HCT116 (cell line): Measurements from ENCODE around the gene FAM193B.

ENCODE experiments used
- ATF3 ChIP-seq: IDR thresholded peaks from 2 replicates; pipeline ENCODE4 v1.6.1; 2012
- EZH2 ChIP-seq: fragments of 200-600 bp; sonication (generic); IDR thresholded peaks from 2 replicates; pipeline ENCODE4 v1.6.1; 2017; ENCODE audit warnings: antibody characterized with exemption, mixed run types
- JUND ChIP-seq: IDR thresholded peaks from 2 replicates; pipeline ENCODE4 v1.6.1; 2012
- MAX ChIP-seq: IDR thresholded peaks from 2 replicates; pipeline ENCODE4 v1.6.1; 2012
- POLR2A ChIP-seq: IDR thresholded peaks from 2 replicates; pipeline ENCODE4 v1.7.0; 2011; ENCODE audit warnings: borderline replicate concordance; ENCODE audit not compliant: insufficient read depth, insufficient read length; ENCODE audit errors: extremely low read depth
- TF ChIP-seq, protein P1 (sequence below), 3 experiments: fragments of 200-600 bp in 1 of 3; sonication (generic) in 1 of 3; IDR thresholded peaks in 2 of 3; conservative IDR thresholded peaks in 1 of 3; 2 replicates each; pipeline ENCODE4 v1.5.1; 2012 to 2017; ENCODE audit warnings: low read depth in 2 of 3, low read length in 2 of 3, antibody characterized with exemption in 1 of 3, borderline replicate concordance in 1 of 3, control low read depth in 1 of 3, mild to moderate bottlenecking in 1 of 3, mixed read lengths in 1 of 3, mixed run types in 1 of 3, moderate library complexity in 1 of 3; ENCODE audit not compliant: insufficient read depth in 1 of 3

- TF ChIP-seq ATF3 (no peak), EZH2 (no peak), POLR2A (no peak), MAX (no peak), JUND (no peak)
- TF ChIP-seq, protein P1, sequence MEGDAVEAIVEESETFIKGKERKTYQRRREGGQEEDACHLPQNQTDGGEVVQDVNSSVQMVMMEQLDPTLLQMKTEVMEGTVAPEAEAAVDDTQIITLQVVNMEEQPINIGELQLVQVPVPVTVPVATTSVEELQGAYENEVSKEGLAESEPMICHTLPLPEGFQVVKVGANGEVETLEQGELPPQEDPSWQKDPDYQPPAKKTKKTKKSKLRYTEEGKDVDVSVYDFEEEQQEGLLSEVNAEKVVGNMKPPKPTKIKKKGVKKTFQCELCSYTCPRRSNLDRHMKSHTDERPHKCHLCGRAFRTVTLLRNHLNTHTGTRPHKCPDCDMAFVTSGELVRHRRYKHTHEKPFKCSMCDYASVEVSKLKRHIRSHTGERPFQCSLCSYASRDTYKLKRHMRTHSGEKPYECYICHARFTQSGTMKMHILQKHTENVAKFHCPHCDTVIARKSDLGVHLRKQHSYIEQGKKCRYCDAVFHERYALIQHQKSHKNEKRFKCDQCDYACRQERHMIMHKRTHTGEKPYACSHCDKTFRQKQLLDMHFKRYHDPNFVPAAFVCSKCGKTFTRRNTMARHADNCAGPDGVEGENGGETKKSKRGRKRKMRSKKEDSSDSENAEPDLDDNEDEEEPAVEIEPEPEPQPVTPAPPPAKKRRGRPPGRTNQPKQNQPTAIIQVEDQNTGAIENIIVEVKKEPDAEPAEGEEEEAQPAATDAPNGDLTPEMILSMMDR (IDR thresholded peaks at IDR 0.05 in 2 of 3, conservative IDR thresholded peaks at IDR 0.05 in 1 of 3; ENCODE audit: borderline replicate concordance in 1 of 3, insufficient read depth in 1 of 3, low read depth in 2 of 3, low read length in 2 of 3) = peak in 2 of 3 experiments; percentile 25 to 35; a peak in 3 of 6 replicates
Measured at GRCh38 chr5:177489119-177489716, 65.1 kb downstream of the FAM193B start.
